HG03108 (cell line): ENCODE measurements around the gene MLLT3.
A peak's percentile ranks its signal among the peaks of the same experiment; 100 is the strongest.

ENCODE experiments used
- ATAC-seq: cut with Tn5 transposase; IDR thresholded peaks from one replicate; pipeline ENCODE4 v1.9.1; 2021; ENCODE audit warnings: moderate library complexity; ENCODE audit not compliant: unreplicated experiment

The MLLT3 gene

DNA sequence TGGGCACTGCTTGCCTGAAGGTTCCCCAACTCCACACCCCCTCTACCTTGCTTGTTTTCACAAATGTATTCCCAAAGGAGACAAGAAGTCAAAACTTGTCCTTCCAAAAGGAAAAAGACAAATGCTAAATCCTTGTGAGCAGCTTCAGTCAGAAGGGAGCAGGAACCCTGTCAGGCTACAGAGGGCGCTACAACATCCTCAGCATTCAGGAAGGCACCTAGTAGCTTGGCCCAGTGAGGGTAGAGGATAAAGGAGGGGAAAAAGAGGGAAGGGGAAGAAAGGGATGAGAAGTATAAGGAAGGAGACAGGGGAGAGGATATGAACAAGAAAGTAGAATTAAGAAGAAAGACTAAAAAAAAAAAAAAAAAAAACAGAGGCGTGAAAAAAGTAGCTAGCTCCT is 97.5 kb downstream of the MLLT3 start:
- no peak for ATAC-seq

DNA sequence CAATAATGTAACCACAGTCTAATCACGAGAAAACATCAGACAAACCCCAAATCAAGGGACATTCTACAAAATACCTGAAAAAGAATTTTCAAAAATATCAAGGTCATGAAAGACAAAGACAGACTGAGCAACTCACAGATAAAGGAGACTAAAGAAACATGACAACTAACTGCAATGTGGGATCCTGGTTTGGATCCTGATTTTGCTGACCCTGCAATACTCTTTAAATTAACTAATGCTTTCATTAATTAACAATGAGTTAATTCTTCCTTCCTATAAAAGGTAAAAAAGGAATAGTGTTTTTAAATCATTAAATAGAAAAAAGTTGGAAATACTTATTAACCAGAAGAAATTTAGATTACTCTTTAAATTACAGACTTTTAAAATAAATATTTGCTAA is 103.6 kb downstream of the MLLT3 start:
- no peak for ATAC-seq

DNA sequence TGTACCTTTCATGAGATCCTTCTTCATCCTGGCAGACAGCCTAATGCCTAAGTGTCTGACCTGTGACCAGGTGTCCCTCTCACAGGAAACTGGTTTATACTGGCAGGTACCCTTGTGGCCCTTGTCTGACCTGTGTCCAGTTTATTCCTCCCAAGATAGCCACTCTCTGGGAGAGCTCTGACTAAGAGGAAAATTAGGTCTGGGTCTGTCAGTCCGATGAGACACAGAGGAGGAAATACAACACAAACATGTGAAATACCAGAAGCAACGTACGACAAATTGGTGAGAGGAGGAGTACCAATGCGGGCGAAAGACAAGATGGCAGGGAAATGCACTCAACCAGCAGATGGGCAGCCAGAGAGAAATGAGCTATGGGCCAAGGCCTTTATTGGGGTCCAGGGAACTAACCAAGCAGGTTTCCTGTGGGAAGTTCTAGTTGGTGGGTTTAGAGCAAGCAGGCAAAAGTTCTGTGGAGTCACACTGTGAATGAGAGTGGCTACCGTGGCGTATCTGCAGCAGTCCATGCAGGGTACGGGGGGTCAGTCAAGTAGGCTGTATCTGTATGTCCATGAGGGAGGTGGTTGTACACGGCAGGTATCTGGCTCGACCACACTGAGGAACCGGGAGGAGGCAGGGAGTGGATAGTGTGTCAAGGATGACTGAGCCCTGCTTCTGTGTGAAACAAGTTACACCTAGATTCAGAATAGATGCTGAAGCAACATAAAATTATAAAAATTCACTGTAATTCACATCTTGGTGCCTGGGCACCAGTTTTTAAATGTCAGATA is 109.0 kb downstream of the MLLT3 start:
- no peak for ATAC-seq

DNA sequence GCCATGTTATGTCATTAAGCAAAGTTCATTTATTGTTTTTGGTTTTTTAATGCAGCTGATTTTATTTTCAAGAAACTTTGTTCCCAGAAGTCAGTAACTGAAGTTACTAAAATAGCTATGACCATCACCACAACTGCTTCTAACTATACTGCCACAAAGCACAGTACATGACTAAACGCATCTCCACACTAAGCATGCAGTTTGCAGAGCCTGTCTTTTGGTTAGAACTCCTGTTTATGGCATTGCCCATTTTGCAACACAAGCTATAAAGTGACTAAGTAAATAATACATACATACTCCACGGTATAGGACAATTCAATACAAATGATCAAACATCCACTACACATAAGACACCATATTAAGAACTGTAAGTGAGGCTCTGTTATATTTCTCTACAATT is 109.7 kb downstream of the MLLT3 start:
- no peak for ATAC-seq

DNA sequence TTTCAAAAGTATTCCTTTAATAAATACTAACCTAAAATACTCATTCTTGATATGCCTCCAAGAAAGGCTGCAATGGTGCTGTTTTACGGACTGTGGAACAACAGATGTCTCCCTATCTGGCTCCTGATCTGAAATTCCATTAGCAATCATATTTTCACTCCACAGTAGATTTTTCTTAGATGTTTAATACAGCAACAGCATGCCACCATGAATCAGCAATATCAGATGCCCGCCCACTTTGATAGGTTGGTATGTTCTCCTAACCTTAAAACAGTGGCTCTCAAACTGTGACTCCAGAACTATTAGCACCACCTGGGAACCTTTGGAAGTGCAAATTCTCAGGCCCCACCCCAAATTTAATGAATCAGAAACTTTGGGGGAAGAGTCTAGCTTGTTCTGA is 110.2 kb downstream of the MLLT3 start:
- no peak for ATAC-seq

DNA sequence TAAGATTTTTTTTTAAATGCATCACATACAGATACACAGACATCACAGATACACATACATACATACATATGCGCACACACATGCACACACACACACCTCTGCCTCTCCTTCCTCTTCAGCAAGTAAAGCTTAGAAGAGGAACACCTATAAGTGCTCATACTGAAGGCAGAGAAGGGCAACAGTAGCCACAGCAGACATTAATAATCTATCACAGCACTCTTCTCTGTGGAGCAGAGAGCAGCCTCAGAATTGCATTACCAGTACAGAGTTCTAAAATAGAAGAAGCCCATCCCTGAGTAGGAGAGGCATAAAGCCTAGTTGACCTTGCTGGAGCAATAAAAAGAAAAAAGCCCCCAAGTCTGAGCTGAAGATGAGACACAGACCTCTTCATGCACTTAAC is 110.6 kb downstream of the MLLT3 start:
- ATAC-seq, result no peak

DNA sequence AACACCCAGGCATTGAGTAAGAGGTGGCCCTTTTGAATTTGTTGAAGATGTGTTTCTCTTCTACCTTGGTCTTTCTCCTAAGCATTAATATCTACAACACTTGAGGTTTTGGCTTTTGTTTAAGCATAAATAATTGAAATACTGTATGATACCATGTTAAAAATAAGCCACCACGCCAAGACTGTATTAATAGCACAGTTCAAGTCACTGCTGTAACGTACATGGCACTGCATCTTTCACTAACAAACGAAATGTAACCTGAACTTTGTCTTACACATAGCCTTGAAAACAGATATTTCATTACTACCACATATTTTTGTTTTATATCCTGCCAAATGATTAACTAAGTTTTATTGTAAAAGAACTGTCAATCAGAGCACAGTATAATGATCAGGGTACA is 112.8 kb downstream of the MLLT3 start:
- ATAC-seq, result no peak

DNA sequence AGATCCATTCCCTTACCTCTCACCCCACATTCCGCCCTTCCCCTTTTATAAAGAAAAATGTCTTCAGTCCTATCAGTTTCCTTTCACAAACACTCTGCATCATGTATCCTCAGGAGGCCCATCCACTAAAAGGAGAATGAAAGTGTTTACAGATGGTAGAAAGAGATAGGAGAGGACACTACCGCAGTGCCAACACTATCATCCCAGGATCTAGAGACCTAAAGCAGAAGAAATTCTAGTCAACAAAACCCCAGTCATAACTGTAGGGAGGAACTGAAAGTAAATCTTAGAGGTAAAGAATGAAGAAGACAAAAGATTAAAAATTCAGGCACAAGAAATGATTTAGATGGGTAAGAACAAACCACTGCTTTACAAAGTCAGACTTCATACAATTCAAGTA is 114.1 kb downstream of the MLLT3 start:
- ATAC-seq, result peak; percentile 78

DNA sequence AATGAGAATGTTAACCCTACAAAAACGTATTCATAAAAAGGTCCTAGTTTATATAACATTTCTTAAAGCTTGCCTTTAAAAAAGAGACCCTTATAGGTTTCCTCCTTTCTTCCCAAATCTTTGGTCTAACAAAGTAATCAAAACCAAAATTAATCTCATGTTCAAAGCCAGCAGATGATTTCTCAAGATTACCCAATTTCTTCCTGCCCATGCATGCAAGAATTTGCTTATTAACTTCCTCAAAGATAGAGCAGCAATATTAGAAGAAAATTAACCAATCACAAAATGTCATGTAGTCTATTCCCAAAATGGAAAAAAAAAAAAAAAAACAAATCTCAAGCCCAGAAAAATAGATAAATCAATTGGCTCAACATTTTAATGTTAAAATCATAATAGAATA is 114.9 kb downstream of the MLLT3 start:
- ATAC-seq, result no peak

DNA sequence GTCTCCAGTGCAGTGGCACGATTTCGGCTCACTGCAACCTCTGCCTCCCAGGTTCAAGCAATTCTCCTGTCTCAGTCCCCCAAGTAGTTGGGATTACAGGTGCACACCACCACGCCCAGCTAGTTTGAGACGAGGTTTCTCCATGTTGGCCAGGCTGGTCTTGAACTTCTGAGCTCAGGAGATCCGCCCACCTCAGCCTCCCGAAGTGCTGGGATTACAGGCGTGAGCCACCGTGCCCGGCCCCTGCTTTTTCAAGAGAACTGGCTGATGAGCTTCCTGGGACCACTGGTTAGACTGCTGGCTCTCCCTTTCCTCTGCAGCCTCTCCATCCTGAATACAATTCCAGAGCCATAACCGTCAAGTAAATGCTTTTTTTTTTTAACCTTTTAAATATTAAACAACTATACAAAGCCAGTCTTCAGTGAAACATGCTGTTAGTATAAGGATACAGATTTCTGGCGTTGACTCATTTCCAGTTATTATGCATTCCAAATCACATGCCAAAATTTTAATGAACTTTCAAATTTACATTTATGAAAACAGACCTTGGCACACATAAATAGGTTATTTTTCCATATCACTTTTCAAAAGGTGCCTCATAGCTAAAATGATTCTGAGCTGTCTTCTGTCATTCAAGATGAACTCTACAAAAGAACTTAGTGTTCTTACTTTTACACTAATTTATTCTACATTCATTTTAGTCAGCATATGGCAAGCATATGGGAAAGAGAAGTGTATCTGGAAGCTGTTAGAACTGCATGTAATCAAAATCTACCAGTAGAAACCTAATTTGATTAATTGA is 116.0 kb downstream of the MLLT3 start:
- ATAC-seq, result no peak

DNA sequence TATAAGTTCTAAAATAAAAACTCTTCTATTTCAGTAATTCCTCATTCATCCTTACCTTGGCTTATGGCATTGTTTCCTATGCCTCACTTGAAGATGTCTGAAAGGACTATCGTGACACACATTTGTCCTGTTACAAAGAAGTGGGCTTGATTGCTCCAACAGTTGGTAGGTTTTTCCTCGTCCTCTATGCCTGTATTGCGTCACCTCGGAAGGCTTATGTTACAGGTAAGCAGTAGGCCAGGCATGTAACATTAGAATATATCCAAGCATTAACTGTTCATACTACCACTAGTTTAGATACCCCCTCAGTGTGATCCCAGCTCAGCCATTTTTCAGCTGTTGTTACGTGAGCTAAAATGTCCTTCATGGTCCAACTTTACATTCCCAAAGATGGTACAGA is 116.7 kb downstream of the MLLT3 start:
- ATAC-seq, result no peak

DNA sequence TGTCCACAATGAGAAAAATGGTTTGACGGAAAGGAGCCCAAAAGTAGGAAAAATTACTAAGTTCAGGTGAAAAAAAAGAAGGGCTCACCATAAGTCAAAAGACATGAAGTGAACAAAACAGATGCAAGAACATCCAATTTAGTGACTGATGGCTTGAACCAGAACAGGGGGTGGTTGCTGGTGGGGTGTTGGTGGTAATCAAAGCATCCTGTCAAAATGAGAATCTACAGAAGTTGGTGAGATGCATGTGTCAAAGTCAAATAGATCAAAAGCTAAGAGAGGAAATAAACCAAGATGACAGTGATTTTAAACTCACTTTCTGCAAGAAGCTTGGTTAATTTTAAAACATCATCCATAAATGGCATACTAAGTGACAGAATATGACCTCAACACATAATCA is 117.4 kb downstream of the MLLT3 start:
- ATAC-seq, result no peak

DNA sequence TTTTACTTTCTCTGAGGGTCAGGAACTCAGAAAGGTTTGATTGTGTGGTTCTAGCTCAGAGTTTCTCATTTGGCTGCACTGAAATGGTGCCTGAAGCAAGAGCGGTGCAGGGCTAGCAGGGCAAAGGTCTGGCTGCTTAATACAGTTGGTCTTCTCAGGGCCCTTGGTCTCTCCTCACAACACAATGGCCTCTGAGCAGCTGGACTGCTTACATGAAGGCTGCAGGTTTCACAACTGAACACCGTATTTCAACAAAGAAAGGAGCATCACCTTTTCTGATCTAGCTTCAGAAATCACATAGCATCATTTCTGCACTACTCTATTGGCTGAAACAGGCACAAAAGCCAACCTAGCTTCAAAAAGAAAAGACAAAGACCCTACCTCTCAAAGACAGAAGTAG is 122.2 kb downstream of the MLLT3 start:
- ATAC-seq, result no peak

DNA sequence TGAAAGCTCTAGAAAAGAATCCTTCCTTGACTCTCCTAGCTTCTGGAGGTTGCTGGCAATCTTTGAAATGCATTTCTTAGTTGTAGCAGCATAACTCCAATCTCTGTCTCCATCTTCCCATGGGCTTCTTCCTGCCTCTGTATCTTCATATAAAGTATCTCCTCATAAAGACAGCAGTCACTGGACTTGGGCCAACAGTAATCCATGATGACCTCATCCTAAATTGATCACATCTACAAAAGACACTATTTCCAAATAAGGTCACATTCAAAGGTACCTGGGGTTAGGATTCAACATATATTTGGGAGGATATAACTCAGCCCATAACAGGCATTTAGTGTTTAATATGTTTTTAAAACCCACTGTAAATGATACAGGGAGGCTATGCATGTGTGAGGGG is 123.3 kb downstream of the MLLT3 start:
- no peak for ATAC-seq

DNA sequence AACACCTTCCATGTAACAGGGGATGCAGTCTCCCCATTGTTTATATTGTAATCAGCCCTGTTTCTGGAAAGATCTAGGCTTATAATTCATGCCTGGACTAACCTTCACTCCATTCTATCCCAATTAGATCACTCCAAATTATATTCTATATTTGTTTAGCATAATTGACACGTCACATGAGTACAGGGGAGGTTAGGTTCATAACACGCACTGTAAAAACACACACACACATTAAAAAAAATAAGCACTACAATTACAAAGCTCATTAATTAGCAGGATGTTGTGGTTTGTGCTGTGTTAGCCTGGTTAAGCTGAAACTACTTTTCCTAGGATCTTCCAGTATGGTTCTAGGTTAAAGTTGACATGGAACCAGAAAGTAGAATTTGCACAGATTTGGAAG is 126.0 kb downstream of the MLLT3 start:
- ATAC-seq, result no peak

DNA sequence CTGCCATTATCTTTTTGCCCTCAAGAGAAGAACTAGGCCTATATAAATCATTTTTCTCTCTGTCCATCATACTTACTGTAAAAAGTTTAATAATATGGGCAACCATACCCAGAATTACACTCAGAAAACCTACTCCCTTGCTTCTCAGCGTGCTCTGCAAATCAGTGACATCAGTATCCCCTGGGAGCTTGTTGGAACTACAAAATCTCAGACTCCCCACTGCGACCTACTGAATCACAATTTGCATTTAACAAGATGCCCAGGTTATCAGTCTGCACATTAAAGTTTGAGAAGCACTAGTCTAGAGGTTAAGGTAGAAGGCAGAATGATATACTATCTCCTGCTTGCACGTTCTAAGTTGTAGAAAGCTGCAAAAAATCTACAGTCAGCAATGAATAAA is 127.2 kb downstream of the MLLT3 start:
- ATAC-seq, result no peak

DNA sequence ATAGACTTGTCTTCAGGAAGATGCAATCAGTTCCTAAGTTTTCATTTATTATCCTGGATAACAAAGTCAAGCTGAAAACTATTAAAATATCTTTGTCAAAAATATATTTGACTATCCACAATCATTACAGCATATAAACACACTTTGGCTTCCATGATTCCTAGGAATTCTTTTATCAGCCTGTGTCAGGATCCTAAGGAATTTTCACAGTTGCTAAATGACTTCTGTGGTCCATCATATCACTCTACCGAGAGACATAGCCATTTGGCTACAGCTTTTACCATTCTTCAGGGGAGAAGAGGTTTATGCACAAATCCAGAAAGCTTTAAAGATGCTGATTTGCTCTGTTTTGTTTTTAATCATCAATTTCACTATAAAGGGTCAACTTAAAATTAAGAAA is 128.3 kb downstream of the MLLT3 start:
- ATAC-seq, result no peak

DNA sequence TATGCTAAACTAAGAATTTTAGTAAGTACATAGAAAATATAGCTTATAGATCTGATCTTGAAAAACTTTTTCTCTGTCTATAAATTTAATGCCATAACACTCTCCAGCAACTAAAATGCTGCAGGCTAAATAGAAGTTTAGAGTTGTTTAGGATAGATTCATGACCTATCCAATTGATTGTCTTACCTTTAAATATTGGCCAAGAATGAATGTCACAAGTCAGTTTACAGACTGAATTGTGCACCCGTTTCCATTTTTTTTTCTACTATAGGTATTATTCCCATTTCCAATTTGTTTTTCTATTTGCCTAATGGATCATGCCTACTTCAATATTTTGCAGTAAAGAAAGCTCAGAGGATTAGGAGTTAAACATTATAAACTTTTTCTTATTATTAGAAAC is 129.5 kb downstream of the MLLT3 start:
- no peak for ATAC-seq

DNA sequence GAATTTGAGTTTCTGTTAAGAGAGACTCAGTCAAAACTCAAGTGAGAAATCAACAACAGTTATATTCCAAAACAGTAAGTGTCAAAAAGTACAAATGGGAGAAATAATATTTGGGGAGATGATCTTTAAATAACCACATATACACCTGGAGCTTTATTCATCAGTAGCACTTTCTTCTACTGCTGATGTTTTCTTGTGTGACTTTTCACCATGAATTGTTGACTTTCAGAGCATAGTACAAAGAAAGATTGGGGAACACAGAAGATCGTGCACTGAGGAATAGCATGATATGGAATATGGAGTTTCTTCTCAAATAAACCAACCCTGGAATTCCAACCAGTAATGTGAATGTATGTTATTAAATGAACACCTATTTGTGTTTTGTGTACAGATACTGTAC is 130.7 kb downstream of the MLLT3 start:
- ATAC-seq, result no peak

DNA sequence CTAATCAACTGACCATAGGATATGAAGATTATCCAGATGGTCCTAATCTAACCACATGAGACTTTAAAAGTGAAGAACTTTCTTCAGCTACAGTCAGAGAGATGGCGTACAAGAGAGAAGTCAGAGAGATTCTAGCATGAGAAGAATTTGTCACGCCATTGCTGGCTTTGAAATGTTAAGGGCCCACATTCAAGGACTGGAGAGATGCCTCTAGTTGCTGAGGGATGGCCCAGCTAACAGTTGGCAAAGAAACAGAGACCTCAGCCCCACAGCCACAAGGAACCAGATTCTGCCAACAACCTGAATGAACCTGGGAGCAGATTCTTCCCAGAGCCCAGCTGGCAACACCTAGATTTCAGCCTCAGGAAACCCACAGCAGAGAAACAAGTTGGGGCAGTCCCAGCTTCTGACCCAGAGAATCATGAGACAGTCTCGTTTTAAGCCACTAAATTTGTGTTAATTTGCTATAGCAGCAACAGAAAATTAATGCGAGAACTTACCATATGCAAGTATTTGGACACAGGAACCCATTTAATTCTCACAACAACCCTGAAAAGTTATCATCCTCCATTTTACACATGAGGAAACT is 132.0 kb downstream of the MLLT3 start:
- peak; percentile 48 for ATAC-seq

DNA sequence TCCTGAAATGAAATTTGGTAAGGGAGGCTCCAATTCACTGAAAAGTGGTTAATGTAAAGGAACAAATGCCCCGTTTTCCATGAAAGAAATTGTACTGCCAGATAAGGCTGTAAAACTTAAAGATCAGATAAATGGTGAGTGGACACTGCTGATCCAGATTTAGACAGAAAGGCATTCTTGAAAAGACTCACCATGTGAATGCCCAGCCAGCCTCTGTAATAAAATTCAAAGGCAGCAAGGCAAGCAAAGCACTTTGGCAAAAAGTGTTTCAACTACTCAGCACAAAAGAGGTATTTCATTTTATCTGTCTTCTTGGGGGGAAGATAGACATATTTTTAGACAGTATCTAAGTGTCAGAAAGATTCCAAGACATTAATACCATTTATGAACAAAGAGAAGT is 133.6 kb downstream of the MLLT3 start:
- no peak for ATAC-seq

DNA sequence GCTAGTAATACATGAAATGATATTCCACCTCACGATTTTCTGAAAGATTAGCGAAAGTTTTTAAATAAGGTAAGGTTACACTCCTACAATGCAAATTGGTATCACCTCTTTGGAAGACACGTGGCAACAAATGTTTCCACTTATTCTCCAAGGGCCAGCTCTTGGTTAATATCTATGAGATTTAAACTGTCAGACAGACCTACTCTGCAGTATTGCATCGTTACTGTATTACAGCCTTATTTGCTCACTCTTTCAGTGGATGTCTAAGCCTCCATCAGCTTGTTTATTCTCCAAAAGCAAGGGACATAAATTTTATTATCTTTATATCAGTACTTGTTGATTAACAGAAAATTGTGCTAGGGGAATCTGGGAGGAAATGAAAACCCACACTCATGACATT is 135.7 kb downstream of the MLLT3 start:
- ATAC-seq, result no peak
